WERI-Rb-1 (cell line): ENCODE results near the gene NKTR.
A peak's percentile ranks its signal among the peaks of the same experiment; 100 is the strongest.

Experiments
- DNase-seq: peaks from one replicate; pipeline ENCODE4 v3.0.0-alpha.2; 2020
- H3K27ac ChIP-seq: fragments of 250-450 bp; sonication (Bioruptor Pico); 2 replicates; pipeline ENCODE4 v1.5.1; 2020; ENCODE audit warnings: mild to moderate bottlenecking, moderate library complexity
- H3K27me3 ChIP-seq: fragments of 250-450 bp; sonication (Bioruptor Pico); 2 replicates; pipeline ENCODE4 v1.5.1; 2021; ENCODE audit warnings: mild to moderate bottlenecking, low read depth, moderate library complexity; ENCODE audit not compliant: insufficient read depth, severe bottlenecking
- H3K36me3 ChIP-seq: fragments of 250-450 bp; sonication (Bioruptor Pico); 2 replicates; pipeline ENCODE4 v1.5.1; 2020; ENCODE audit warnings: mild to moderate bottlenecking, moderate library complexity
- H3K4me3 ChIP-seq: 2 replicates; pipeline ENCODE4 v1.5.1; 2011; ENCODE audit warnings: low read depth, mild to moderate bottlenecking, control low read depth, low read length
- H3K9me3 ChIP-seq: fragments of 250-450 bp; sonication (Bioruptor Pico); 2 replicates; pipeline ENCODE4 v1.5.1; 2021; ENCODE audit warnings: mild to moderate bottlenecking, moderate library complexity; ENCODE audit not compliant: severe bottlenecking
- TF ChIP-seq, protein P1 (sequence below): IDR thresholded peaks from 2 replicates; pipeline ENCODE4 v1.5.1; 2011; ENCODE audit warnings: low read depth, mild to moderate bottlenecking, control low read depth, inconsistent platforms, low read length

The NKTR gene

DNA sequence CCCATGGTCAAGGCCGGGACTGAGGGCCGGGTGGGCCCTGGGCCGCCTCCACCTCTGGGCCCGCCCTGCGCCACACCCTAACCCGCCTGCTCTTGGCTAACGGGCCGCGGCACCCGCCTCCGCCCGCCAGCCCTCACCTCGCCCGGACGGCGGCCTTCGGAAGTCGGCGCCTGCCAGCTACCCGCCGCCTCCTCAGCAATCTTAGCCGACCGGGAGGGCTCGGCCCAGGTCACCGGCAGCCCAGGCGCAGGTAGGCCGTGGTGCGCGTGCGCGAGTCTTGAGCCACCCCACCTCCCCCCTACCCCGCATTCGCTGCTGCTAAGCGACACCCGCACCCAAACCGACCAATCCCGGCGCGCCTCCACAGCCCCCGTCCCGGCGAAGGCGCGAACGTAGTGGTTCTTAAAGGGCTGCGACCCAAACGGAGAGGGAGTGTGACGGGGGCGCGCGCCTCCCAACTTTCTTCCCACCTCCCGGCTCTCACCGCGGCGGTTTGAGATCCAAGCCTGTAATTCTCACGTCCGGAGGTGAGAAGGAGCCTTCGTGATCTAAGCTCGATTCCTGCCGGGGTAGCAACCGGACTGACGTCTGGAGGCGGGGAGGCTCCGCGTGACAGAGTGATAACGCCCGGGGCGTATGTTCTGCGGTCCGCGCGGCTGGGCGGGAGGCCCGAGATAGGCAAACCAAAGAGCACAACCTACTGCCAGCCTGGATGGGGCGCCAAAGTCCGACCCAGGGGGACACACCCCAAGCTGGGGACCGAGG, 18.6 kb upstream of the NKTR start, which contains the start of gene SEC22C:
Gene SEC22C (minus strand): TSS at position 259 of the 765 bp plus-strand sequence. CDS start 12,921 bp downstream, outside the sequence.
- Histone ChIP-seq H3K36me3 (peaks cover 3% of the 10 kb centered on the region), H3K27ac (peak within 1 kb of the TSS; percentile 87), H3K27me3 (no peaks in the 10 kb centered on the region), H3K4me3 (peak within 1 kb of the TSS; percentile 87), H3K9me3 (no peaks in the 10 kb centered on the region)
- DNase-seq = peak; percentile 98
- TF ChIP-seq, protein P1, sequence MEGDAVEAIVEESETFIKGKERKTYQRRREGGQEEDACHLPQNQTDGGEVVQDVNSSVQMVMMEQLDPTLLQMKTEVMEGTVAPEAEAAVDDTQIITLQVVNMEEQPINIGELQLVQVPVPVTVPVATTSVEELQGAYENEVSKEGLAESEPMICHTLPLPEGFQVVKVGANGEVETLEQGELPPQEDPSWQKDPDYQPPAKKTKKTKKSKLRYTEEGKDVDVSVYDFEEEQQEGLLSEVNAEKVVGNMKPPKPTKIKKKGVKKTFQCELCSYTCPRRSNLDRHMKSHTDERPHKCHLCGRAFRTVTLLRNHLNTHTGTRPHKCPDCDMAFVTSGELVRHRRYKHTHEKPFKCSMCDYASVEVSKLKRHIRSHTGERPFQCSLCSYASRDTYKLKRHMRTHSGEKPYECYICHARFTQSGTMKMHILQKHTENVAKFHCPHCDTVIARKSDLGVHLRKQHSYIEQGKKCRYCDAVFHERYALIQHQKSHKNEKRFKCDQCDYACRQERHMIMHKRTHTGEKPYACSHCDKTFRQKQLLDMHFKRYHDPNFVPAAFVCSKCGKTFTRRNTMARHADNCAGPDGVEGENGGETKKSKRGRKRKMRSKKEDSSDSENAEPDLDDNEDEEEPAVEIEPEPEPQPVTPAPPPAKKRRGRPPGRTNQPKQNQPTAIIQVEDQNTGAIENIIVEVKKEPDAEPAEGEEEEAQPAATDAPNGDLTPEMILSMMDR = 0 out of 2 replicates have a peak, but pooled peaks have one; percentile 35

DNA sequence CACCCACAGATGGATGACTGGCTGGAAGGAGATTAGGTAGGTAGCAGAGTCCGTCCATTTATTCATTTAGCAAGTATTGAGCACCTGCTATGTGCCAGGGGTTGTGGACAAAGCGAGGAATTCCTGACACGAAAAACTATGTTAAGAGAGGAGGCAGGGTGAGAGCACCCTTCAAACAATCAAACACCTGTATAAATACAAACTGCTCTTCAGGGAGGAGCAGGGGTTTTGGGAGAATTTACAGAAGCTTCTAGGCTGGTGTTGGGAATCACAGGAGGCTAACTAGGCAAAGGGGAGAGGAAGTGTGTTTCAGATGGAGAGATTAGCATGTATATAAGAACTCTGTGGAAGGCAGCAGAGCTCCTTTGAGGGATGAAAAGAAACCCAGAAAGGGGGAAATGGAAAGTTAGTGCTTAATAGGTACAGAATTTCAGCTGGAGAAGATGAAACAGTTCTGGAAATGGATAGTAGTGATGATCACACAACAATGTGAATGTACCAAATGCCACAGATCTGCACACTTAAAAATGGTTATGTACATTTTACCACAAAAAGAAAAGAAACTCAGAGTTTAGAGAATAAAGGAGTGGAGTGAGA, 17.9 kb upstream of the NKTR start:
- H3K36me3 ChIP-seq = peaks cover 3% of the 10 kb centered on the region
- DNase-seq = no peak
- no peaks in the 10 kb centered on the region for H3K9me3 ChIP-seq
- peak overlapping the region; percentile 87 for H3K4me3 ChIP-seq
- no peaks in the 10 kb centered on the region for H3K27me3 ChIP-seq
- peak overlapping the region; percentile 87 for H3K27ac ChIP-seq
- TF ChIP-seq, protein P1 = no peak

DNA sequence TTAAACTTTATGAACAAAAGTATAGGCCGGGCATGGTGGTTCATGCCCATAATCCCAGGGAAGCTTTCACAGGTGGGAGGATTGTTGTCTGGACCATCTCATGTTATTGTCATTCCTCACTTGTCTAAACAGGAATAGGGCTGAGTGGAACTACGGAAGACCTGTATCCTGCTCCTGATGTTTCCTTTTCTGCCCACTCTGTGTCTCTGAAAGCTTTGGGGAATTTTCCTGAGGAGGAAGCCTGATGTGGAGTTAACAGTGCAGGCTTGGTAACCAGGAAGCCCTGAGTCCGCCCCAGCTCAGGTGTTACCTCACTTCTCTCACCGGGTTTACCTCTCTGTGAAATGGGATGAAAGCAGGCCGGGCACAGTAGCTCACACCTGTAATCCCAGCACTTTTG, 11.9 kb upstream of the NKTR start:
- Histone ChIP-seq H3K27me3 (no peaks in the 10 kb centered on the region), H3K27ac (no peak overlapping the region), H3K4me3 (no peak overlapping the region), H3K9me3 (no peaks in the 10 kb centered on the region), H3K36me3 (peaks cover 22% of the 10 kb centered on the region)
- TF ChIP-seq, protein P1 = no peak
- DNase-seq = no peak

DNA sequence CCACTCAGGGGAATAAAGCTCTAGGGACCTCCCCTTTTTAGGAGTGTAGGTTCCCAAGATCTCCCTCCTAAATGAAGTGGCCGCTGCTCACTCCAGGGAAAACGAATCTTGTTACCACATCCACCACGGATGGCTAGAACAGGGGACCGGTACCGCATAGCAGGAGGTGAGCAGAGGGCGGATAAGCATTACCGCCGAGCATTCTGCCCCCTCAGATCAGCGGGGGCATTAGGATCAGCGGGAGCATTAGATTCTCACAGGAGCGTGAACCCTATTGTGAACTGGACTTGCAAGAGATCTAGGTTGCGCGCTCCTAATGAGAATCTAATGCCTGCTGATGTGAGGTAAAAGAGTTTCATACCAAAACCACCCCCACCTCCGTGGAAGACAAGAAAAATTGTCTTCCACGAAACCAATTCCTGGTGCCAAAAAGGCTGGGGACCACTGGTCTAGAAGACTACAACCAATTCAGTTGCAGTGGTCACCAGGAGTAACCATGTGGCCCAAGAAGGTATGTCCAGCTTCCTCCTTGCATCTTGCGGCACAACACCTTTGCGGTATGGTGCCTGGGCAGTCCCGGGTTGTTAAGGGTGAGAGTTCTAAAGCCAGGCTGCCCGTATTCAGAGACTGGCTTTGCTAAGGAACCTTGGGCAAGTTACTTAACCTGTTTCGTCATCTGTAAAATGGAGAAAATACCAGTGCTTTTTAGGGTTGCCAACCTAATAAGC, 10.9 kb upstream of the NKTR start:
- no peak for DNase-seq
- H3K4me3 ChIP-seq = peak overlapping the region; percentile 68
- H3K9me3 ChIP-seq = no peaks in the 10 kb centered on the region
- peak overlapping the region; percentile 80 for H3K27ac ChIP-seq
- peaks cover 31% of the 10 kb centered on the region for H3K36me3 ChIP-seq
- no peaks in the 10 kb centered on the region for H3K27me3 ChIP-seq
- TF ChIP-seq, protein P1 = no peak

DNA sequence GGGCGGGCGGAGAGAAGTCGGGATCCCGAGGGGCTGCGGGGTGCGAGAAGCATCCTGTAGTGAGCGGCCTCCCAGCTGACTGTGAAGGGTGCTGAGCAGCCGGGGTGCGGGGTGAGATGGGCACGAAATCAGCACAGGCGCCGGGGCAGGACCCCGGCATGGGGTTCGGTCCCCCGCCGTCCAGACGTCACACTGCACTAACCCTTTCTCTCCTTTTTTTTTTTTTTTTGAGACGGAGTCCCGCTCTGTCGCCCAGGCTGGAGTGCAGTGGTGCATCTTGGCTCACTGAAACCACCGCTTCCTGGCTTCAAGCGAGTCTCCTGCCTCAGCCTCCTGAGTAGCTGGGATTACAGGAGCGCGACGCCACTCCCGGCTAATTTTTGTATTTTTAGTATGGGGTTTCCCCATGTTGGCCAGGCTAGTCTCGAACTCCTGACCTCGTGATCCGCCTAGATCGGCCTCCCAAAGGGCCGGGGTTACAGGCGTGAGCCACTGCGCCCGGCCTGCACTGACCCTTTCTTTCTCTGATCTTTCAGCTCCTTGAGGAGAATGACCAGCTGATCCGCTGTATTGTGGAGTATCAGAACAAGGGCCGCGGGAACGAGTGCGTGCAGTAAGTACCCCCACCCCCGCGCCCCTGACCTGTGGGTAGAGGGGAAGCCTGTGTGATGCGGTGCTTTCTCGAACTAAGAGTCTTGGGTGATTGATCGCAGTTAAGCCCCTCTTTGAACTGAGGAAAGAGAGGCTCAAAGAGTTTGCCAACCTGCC, 9.3 kb upstream of the NKTR start:
- peak overlapping the region; percentile 68 for H3K4me3 ChIP-seq
- H3K9me3 ChIP-seq = no peaks in the 10 kb centered on the region
- TF ChIP-seq, protein P1 = no peak
- DNase-seq = peak; percentile 22
- H3K36me3 ChIP-seq = peaks cover 39% of the 10 kb centered on the region
- peak overlapping the region; percentile 68 for H3K27ac ChIP-seq
- H3K27me3 ChIP-seq = no peaks in the 10 kb centered on the region
